Osteocyte (in vitro differentiated cells): ENCODE results near the gene DMPK. TPM values are rescaled to one million over a fixed set of nuclear protein-coding genes. Genes with fewer than 3 reads are reported as not detected.

Experiments
- DNase-seq: peaks from one replicate; pipeline ENCODE4 v3.0.0; 2021; ENCODE audit warnings: mixed read lengths; ENCODE audit not compliant: unreplicated experiment; ENCODE audit errors: extremely low spot score
- H3K27ac Mint-ChIP-seq: one replicate; pipeline ENCODE4 v1.8.0; 2021; ENCODE audit warnings: mild to moderate bottlenecking, mixed read lengths; ENCODE audit not compliant: unreplicated experiment
- H3K27me3 Mint-ChIP-seq: one replicate; pipeline ENCODE4 v1.8.0; 2021; ENCODE audit warnings: mixed read lengths; ENCODE audit not compliant: unreplicated experiment
- H3K36me3 Mint-ChIP-seq: one replicate; pipeline ENCODE4 v1.8.0; 2021; ENCODE audit warnings: mixed read lengths; ENCODE audit not compliant: unreplicated experiment
- H3K4me1 Mint-ChIP-seq: one replicate; pipeline ENCODE4 v1.8.0; 2021; ENCODE audit warnings: mixed read lengths; ENCODE audit not compliant: unreplicated experiment
- H3K4me3 Mint-ChIP-seq: one replicate; pipeline ENCODE4 v1.8.0; 2021; ENCODE audit warnings: mild to moderate bottlenecking, moderate library complexity, mixed read lengths; ENCODE audit not compliant: unreplicated experiment
- H3K9me3 Mint-ChIP-seq: one replicate; pipeline ENCODE4 v1.8.0; 2021; ENCODE audit warnings: mixed read lengths; ENCODE audit not compliant: unreplicated experiment
- CTCF ChIP-seq: fragments of 200-600 bp; sonication (generic); IDR thresholded peaks from 2 replicates; pipeline ENCODE4 v1.5.0; 2021; ENCODE audit warnings: antibody characterized with exemption, mild to moderate bottlenecking, moderate library complexity
- total RNA-seq: library from RNA; stranded (reverse); gene quantifications from 2 replicates; pipeline ENCODE4 v1.2.1, GENCODE V29; 2021

DMPK gene
- total RNA-seq, 1 donor from 2014 or later: 86.9 TPM

GRCh38 chr19:45826934-45827333, 44.6 kb upstream of the DMPK start:
- DNase-seq: peak; percentile 93
- no peaks in the 10 kb centered on the region for H3K27me3 Mint-ChIP-seq
- no peak for TF ChIP-seq CTCF
- no peaks in the 10 kb centered on the region for H3K9me3 Mint-ChIP-seq
- H3K4me1 Mint-ChIP-seq: peaks cover 23% of the 10 kb centered on the region
- peaks cover 59% of the 10 kb centered on the region for H3K36me3 Mint-ChIP-seq
- H3K4me3 Mint-ChIP-seq: peak overlapping the region; percentile 28
- H3K27ac Mint-ChIP-seq: peak overlapping the region; percentile 74

GRCh38 chr19:45825917-45826893, 43.9 kb upstream of the DMPK start:
- DNase-seq: no peak
- TF ChIP-seq CTCF: no peak
- H3K27me3 Mint-ChIP-seq: no peaks in the 10 kb centered on the region
- H3K4me1 Mint-ChIP-seq: peaks cover 23% of the 10 kb centered on the region
- peaks cover 53% of the 10 kb centered on the region for H3K36me3 Mint-ChIP-seq
- no peaks in the 10 kb centered on the region for H3K9me3 Mint-ChIP-seq
- H3K4me3 Mint-ChIP-seq: no peak overlapping the region
- H3K27ac Mint-ChIP-seq: peak overlapping the region; percentile 44

GRCh38 chr19:45825263-45825605, 42.9 kb upstream of the DMPK start:
- no peak for DNase-seq
- H3K4me3 Mint-ChIP-seq: no peak overlapping the region
- H3K4me1 Mint-ChIP-seq: peaks cover 23% of the 10 kb centered on the region
- no peaks in the 10 kb centered on the region for H3K9me3 Mint-ChIP-seq
- TF ChIP-seq CTCF: no peak
- H3K27me3 Mint-ChIP-seq: no peaks in the 10 kb centered on the region
- peaks cover 47% of the 10 kb centered on the region for H3K36me3 Mint-ChIP-seq
- no peak overlapping the region for H3K27ac Mint-ChIP-seq

DNA sequence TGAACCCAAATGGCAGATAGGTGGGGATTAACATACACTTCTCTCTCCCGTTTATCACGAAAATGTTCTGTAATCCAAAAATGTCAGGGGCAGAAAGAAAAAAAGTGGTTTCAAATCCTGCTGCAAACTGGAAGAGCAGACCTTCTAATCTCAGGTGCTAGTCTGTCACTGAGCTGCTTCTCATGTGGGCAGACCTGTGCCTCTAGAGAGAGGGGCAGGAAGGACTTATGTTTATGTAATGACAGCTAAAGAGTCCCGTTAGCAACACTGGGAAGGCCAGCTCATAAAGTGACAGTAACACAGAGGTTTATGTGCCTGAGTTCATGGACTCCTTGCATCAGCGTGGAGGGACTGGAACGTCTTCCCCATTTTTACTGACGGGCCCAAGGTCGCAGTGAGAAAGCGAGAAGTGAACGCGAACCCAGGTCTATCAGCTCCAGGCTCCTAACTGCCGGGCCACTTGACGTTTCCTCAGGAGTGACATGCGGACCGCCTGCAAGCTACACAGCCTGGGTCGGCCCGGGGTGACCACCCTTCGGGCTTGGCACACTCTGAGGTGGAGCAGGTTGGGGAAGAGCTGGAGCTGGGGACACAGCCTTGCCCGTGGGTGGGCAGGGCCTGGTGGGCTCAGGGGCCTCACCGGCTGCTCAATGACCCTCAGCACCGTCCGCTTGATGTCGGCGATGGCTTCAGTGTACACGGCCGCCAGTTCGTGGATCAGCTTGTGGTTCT, 42.4 kb upstream of the DMPK start:
- H3K4me3 Mint-ChIP-seq: no peak overlapping the region
- H3K4me1 Mint-ChIP-seq: peaks cover 23% of the 10 kb centered on the region
- no peaks in the 10 kb centered on the region for H3K27me3 Mint-ChIP-seq
- no peaks in the 10 kb centered on the region for H3K9me3 Mint-ChIP-seq
- no peak overlapping the region for H3K27ac Mint-ChIP-seq
- no peak for TF ChIP-seq CTCF
- peak; percentile 83 for DNase-seq
- peaks cover 42% of the 10 kb centered on the region for H3K36me3 Mint-ChIP-seq

- no peak for DNase-seq
- no peaks in the 10 kb centered on the region for H3K27me3 Mint-ChIP-seq
- TF ChIP-seq CTCF: no peak
- peaks cover 37% of the 10 kb centered on the region for H3K36me3 Mint-ChIP-seq
- H3K27ac Mint-ChIP-seq: no peak overlapping the region
- peaks cover 23% of the 10 kb centered on the region for H3K4me1 Mint-ChIP-seq
- no peaks in the 10 kb centered on the region for H3K9me3 Mint-ChIP-seq
- H3K4me3 Mint-ChIP-seq: no peak overlapping the region
Measured at GRCh38 chr19:45824041-45824471, 41.8 kb upstream of the DMPK start.
